ENCODE measurements around the gene PTPN9.
"Not testable (repeated sequence)": the region's sequence is repeated elsewhere in the genome, so short reads cannot be mapped to it uniquely, and the experiment has no call there.

The PTPN9 gene

DNA sequence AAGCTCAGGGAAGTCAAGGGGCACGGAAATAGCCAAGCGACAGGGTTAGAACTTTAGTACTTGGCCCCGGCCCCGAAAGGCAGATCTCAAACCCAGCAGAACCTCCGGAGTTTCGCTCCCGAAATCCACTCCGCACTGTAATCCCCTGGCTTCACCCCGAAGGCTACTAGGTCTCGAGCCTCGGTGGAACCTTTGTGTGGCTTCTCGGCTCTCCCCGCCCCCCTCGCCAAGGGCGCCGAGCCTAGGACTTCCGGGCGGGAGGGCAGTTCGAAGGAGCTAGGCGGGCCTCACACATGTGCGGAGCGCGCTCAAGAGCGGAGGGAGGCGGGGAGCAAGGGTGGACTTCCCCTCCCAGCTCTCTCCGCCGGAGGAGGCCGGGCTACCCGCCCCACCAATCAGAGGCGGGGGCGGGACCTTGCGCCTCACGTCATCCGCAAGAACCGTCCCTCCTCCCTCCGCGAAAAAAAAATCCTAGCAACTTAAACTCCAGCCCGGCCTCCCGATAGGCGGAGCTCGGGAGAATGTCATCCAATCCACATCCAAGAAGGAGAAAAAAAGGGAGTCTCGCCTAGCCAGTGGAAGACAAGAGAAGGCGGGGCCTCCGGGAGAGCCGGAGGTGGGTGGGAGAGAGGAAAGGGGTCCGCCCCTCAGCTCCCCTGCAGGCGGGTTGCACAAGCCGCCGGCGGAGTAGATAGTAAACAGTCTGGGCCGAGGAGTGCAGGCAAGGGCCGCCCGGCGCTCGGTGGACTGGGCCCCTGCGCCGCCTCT is 125.2 kb downstream of the PTPN9 start:
- DNase-seq (ENCODE audit: low read depth in 2 of 2): peak; percentile 91 to 94

DNA sequence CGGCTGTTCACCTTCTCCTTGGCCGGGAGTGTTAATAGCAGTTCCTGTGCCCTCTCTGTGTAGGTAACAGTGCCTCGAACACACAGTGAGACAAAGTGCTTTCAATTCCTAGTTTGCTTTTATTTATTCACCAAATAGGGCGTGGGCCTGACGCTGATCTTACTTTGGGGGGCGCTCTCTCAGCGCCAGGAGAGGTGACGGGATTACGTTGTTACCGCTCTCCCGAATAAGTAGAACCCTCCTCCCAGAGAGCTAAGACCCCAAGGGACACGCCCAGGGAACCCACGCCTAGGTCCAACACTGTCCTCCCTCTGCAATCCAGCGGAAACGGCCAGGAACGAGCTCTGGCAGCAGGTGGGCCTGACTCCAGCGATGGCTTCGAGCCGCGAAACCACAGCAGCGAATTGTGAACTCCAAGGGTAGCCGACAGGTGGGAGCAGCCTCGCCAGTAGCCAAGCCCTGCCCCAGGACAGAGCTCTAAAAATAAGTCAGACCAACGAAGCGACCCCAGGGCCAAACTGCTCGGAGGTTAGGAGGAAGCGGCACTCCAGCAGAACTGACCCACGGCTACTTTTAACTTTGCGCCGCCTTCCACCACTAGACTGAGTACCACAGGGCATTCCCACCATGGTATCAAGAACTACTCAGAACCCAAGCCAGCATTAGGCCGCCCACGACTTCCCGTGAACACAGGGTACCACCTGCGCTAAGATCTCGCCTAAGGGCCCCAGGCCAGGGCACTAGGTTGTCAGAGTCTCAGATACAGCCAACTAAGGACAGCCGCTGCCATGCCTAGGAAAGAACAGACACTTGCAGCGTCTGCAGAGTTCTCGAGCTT is 126.0 kb downstream of the PTPN9 start:
- peak; percentile 25 to 28 for DNase-seq (ENCODE audit: low read depth in 2 of 2)

DNA sequence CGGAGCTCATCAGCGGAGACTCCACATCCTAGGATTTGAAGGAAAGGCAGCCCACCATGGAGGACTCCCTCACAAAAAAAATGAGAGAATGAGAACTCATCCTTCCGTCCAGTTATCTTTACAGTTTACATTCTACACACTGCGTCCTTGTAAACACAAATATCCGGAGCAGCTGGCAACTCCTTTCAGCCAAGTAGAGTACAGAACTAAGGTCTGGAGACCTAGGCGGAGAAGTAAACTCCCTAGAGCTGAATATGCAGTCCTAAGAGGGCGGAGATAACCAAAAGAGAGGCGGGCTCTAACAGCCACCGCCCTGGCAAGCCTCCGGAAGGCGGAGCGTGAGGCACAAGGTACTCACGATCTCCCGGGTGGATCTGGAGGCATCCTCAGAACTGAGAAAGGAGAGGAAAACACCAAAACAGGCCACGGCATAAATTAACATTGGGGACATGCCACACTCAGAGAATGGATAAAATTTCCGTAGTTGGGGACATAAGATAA is 126.7 kb downstream of the PTPN9 start:
- peak; percentile 36 to 59 for DNase-seq (ENCODE audit: low read depth in 2 of 2)

DNA sequence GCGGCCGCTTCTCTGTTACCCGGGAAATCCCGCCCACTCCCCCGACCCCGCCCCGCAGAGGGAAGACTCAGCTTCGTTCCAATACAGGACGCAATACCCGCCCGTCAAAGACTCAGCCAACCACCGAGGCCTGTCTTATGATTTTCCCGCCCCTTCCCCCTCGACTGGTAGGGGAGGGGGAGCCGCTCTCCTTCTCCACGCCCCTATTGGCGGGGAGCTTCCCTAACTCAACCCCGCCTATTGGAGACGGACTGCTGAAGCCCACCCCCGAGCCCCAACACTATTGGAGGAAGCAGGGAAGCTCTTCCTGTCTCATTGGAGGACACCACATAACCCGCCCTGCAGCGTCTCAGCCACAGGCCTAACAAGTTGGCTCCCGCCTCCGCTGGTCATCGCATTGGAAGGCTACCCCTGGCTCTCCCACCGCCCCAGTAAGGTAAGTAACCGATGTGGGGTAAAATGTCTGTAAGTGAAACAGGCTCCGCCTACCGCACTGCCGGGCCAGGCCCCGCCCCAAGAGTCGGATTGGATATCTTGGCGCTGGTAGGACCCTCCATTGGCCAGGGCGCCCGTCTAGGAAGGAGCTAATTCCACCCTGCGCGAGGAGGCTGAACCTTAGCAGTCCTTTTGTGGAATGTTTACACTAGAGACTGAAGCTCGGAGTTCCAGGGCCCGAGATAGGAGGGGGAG is 127.3 kb downstream of the PTPN9 start, which contains the start of gene SIN3A:
TSS of gene SIN3A (minus strand) at position 17 of the 690 bp plus-strand sequence. CDS start 21,315 bp downstream, outside the sequence.
- peak; percentile 98 to 99 for DNase-seq (ENCODE audit: low read depth in 2 of 2)

DNA sequence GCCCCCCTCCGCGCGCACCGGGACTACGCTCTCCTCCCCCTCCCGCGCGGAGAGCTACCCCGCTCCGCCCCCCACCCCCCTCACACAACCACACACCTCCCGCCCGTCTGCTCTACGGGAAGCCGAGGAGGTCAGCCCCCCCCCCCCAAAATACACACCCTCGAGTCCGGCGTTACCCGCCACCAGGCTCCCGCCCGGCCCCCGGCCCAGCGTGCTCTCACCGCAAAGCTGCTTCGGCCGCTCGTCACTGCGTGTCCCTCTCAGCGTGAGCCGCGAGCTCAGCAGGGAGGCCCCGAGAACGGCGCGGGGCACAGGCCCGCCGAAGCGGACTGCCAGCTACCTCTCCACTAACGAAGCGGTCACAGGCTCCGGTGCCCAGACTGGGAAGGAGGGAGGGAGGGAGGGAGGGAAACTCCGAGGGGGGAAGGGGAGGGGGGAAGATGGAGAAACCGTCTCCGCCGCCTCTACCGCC is 127.9 kb downstream of the PTPN9 start:
- DNase-seq (ENCODE audit: low read depth in 2 of 2): no peak

DNA sequence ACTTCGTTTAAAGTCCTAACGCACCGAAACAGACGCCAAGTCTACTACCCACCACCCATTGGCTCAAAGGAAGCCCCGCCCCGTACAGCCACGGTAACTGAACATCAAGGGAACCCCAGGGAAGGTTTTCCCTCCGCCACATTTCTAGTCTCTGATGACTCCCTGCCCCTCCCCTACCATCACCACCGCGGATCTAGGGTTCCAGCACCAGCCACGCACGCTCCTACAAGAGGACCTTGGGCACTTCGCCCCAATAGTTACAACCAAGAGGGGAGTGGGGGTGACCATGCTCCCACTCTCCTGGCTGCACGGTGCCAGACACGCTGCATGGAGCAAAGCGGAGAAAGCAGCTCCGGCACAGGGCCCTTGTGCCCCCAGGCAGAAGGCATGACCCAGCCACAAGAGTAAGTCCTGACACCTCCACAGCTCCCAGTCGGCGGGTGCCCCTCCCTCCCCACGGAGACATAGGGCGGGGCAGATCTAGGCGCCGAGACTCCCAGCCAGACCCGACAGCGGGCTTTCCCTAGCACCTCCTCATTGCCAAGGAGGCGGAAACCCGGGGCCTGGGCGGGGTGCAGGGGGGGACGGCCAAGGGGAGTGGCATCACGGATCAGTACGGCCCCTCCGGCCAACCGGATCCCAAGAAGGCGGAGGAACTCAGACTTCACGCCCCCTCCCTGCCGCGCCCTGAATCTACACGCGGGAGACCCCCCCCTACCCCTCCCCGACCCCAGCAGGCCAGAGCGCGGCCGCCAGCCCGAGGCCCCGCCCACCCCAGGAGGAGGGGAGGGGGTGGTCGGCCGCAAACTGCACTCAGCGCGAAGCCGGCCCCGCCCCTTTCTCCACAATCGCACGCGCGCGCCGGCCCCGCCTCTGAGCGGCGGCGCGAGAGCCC is 128.6 kb downstream of the PTPN9 start:
- DNase-seq (ENCODE audit: low read depth in 2 of 2): peak; percentile 87 to 92

DNA sequence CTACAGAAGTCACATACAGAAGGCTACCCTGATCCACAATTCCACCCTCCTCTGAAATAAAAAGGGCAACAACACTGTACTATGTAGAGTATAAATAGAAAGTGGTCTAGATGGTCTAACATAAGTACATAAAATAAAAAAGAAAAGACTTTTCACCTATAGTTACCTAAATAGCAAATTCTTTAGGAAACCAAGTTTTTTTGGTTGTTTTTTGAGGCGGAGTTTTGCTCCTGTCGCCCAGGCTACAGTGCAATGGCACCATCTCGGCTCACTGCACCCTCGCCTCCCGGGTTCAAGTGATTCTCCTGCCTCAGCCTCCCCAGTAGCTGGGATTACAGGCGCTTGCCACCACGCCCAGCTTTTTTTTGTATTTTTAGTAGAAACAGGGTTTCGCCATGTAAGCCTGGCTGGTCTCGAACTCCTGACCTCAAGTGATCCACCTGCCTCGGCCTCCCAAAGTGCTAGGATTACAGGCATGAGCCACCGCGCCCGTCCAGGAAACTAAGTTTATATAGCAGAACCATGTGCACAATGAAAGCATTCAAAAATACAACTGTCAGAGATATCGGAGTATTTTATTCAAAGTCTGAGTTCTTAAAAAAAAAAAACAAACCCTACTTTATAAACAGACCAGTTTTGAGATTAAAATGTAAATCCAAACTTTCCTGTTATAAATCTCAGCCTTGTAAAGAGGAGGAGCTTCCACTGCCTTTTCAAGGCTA is 129.4 kb downstream of the PTPN9 start:
- no peak for DNase-seq (ENCODE audit: low read depth in 2 of 2)

DNA sequence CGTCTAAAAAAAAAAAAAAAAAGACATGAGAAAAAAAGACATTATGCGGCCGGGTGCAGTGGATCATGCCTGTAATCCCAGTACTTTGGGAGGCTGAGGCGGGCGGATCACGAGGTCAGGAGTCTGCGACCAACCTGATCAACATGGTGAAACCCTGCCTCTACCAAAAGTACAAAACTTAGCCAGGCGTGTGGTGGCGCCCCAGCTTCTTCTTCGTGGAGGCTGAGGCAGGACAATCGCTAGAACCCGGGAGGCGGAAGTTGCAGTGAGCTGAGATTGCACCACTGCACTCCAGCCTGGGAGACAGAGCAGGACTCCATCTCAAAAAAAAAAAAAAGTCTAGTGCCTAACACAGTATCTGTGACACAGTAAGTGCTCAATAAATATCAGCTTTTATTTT is 130.9 kb downstream of the PTPN9 start:
- DNase-seq (ENCODE audit: low read depth in 2 of 2): not testable (repeated sequence)

DNA sequence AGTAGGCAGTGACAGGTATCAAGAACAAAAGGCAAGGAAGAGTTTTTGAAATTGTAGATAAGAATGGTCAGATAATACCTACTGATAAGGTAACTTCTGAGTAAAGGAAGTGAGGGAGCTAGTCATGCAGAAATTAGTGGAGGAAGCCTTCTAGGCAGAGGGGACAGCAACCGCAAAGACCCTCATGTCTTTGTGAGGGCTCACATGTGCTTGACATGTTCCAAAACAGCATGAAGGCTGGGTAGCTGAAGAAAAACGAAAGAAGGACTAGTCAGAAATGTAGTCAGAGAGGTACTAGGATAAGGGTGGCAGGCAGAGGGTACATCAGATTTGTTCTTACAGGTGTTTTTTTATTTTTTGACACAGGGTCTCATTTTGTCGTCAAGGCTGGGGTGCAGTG is 133.0 kb downstream of the PTPN9 start:
- no peak for DNase-seq (ENCODE audit: low read depth in 2 of 2)

DNA sequence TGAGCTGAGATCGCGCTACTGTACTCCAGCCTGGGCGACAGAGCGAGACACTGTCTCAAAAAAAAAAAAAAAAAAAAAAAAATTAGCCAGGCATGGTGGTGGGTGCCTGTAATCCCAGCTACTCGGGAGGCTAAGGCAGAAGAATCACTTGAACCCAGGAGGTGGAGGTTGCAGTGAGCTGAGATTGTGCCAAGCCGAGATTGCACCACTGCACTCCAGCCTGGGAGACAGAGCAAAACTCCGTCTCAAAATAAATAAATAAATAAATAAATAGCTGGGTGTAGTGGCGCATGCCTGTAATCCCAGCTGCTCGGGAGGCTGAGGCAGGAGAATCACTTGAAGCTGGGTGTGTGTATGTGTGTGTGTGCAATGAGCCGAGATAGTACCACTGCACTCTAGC is 133.8 kb downstream of the PTPN9 start:
- not testable (repeated sequence) for DNase-seq (ENCODE audit: low read depth in 2 of 2)

DNA sequence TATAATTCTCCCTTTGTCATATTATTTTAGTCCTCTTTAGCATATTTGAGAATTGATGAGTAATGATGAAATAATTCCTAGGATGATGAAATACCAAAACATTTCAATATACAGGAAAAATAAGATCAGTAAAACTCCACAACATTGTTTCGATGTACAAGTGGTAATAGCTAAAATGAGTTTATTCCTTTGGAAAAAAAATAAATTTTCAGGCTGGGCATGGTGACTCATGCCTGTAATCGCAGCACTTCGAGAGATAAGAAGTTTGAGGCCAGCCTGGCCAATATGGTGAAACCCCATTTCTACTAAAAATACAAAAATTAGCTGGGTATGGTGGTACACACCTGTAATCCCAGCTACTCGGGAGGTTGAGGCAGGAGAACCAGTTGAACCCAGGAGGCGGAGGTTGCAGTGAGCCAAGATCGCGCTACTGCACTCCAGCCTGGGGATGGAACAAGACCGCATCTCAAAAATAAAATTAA is 135.1 kb downstream of the PTPN9 start:
- DNase-seq (ENCODE audit: low read depth in 2 of 2): not testable (repeated sequence)

DNA sequence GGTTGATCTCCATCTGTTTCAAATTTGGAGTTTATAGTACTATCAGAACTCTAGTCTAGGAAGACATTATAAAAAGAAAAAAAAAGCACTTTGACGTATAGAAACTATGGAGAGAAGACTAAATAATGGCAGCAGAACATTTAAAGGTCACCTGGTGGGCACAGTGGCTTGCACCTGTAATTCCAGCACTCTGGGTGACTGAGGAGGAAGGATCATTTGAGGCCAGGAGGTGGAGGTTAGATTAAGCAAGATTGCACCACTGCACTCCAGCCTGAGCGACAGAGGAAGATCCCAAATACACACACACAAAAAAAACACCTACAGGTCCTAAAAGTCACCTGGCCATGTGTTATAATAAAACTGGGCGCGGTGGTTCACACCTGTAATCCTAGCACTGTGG is 141.4 kb downstream of the PTPN9 start:
- no peak for DNase-seq (ENCODE audit: low read depth in 2 of 2)

DNA sequence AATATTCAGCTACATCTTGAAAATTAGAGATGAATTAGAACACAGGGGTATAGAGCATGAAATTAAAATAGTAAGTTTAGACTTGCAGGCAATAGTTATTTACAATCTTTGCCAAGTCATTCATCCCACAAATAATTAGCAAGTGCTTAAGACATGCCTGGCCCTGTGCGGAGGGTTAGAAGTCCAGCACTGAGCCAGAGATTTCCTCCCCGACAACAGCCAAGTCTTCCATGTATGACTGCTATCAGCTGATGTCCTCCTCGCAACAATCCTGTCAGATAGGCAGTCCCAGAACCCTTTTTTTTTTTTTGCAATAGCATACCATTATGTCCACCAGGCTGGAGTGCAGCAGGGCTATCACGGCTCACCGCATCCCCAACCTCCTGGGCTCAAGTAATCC is 142.2 kb downstream of the PTPN9 start:
- no peak for DNase-seq (ENCODE audit: low read depth in 2 of 2)

DNA sequence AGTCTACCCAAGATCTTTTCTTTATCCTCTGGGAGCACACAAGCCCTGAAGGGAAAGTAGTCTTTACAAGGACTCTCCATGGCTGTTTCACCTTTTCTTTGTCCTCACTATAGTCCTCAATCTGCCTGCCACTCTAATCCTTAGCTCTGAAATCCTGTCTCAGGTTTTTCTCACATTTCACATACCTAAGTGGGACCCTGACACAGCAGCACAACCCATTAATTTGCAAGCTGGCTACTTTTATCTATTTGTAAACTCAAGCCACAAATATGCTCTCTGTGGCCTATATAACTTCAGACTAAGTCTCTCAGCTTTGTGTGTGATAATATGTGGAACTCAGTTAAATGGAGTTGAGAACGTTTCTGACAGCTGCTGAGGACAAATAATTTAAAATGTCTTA is 147.4 kb downstream of the PTPN9 start:
- DNase-seq (ENCODE audit: low read depth in 2 of 2): no peak

DNA sequence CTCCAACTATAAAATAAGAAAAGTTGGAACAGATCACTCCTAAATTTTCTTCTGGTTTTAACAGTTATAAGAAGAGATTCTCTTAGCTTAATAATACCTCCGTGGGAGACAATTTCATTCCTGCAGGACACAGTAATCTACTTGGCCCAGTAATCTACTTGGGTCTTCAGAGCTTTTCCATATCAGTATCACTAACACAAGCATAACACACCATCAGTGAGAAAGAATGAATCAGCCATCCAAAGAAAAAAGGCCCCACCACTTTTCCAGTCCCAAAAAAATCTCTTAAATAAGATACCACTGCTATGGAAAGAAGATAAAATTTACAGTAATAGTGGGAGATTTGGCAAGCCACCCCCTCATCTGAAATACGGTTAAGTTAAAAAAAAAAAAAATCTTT is 147.8 kb downstream of the PTPN9 start:
- no peak for DNase-seq (ENCODE audit: low read depth in 2 of 2)

DNA sequence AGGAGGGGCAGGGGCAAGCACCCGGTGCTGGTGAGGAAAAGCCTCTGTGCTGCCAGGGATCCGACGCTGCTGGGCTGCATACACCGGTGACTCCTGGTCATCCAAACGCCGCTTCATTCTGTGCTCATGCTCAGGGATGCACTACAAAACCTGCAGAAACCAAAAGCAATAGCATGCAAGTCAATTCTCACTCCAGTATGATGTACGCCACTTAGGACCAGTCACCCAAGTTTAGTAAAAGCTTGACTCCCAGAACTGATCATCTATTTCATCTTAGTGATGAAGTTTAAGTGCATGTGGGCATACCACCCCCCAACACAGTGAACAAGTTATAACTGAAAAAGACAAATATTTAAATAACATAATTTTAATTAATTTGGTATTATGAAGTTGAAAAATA is 148.9 kb downstream of the PTPN9 start:
- DNase-seq (ENCODE audit: low read depth in 2 of 2): no peak

DNA sequence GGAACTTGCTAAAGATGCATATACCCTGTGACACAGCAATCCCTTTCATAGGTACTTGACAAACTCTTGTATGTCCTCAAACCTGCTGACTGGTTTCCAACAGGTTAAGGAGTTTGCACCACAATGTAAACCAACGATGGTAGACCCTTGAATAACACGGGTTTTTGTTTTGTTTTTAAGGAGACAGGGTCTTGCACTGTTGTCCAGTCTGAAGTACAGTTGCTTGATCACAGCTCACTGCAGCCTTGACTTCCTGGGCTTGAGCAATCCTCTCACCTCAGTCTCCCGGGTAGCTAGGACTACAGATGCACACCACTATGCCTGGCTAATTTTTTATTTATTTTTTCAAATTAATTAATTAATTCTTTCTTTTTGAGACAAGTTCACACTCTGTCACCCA is 151.0 kb downstream of the PTPN9 start:
- no peak for DNase-seq (ENCODE audit: low read depth in 2 of 2)

DNA sequence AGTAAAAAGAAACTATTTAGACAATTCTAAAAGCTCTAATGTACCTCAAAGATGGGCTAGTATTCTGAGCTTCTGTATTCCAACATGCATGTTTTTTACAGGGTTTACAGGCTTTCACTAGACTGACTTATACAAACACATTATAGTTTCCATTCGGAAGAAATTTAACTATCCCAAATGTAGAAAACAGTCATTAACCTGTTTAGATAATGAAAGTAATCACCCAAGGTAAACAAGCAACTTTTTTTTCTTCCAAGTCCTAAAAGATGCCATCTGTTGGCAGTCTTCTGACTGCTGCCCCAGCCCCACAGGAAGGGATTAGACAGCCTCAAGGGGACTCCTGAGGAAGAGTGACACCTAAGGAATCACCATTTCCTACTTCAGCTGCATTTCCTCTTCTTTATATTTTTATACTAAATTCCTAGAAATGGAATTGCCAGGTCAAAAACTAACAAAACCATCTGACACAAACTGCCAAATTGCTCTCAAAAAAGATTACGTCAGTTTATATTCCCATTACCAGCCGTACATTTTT is 153.1 kb downstream of the PTPN9 start:
- DNase-seq (ENCODE audit: low read depth in 2 of 2): no peak

DNA sequence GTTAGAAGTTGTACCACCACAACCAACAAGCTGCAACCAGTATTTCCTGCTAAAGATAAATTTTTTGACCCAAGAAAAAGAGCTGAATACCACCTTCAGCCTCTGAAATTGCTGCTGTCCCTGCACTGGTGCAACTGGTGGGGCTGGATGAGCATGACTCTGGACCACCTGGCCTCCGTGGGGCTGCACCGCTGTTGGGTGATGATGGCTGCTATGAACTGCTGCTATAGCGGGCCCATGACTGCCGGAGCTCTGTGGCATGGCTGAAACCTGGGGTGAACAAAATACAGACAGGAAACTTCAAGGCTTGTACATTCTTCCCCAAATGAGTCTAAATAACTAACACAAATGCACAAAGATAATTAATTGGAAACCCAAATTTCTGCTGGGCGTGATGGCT is 156.6 kb downstream of the PTPN9 start:
- DNase-seq (ENCODE audit: low read depth in 2 of 2): no peak

DNA sequence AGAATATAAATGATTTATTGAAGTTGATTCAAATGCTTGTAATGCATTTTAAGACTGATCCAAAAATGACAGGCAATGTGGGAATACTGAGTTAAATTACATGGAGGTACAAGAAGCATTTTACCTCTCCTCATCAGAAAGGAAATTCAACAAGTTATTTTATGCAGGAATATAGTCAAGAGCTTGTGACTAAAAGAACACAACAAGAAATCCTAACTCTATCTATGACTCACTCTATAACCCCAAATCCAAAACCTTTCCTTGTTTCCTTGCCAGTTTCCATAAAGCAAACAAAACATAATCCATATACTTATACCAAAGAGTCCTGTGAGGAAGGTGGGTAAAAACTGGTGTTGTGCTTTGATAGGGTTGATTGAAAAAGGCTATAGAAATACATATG is 158.4 kb downstream of the PTPN9 start:
- DNase-seq (ENCODE audit: low read depth in 2 of 2): no peak
